IPS-NIHi11 (cell line): ENCODE results near the gene SHISAL1.

ENCODE experiments used
- DNase-seq: peaks from one replicate; pipeline ENCODE4 v3.0.0; 2012; ENCODE audit warnings: mixed read lengths, low spot score

Gene SHISAL1

DNA sequence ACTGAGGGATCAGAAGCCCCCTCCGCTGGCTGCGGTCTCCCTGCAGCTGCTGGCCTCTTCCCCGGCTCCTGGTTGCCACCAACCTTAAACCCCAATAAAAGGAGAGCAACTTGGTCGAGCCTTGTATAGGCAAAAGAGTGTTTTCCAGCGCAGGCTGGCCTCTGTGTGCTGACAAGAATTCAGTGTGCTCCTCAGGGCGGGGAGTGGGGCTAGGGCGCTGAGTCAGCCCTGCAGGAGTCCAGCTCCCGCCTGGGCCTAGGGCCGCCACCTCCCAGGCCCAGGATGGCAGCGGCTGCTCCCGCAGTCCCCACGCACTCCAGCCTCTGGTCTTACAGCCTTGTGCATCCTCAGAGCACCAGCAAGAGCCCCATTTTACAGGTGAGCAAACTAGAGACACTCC lies at the start of gene SHISAL1:
Gene SHISAL1 (minus strand): TSS at position 186 of the 400 bp plus-strand sequence. CDS start 12,006 bp downstream, outside the sequence.
- DNase-seq, result no peak

DNA sequence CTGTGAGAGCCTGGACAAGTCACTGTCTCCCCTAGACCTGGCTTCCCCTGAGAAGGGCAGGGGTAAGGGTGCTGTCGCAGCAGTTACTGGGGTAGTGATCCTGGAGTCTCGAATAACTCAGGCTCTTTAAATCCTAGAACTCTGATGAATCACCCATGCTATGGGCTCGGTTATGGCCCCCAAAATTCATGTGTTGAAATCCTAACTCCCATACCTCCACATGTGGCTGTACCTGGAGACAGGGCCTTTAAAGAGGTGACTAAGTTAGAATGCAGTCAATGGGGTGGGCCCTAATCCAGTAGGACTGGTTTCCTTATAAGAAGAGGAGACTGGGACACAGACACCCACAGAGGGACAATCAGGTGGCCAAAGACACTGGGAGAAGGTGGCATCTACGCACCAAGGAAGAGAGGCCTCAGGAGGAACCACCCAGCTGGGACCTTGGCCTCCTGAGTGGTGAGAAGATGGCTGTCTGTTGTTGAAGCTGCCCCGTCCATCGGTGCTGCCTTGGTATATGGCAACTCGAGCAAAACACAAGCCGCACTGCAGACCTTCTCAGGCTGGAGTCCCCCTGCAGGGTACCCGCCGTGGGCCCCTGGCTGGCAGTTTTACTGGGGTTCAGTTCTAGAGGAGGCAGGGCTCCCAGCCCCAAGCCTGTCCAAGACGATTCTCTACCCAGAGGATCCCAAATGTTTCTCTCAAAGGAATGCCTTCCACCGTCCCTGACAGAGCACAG lies 48.8 kb upstream of the SHISAL1 start:
- no peak for DNase-seq

- DNase-seq, result peak; percentile 60
Measured at GRCh38 chr22:44360668-44361381, 48.1 kb upstream of the SHISAL1 start.

GRCh38 chr22:44360306-44360667 lies 47.5 kb upstream of the SHISAL1 start:
- no peak for DNase-seq

GRCh38 chr22:44359496-44360110 lies 46.9 kb upstream of the SHISAL1 start:
- no peak for DNase-seq

- DNase-seq, result no peak
Measured at GRCh38 chr22:44358709-44359440, 46.1 kb upstream of the SHISAL1 start.

GRCh38 chr22:44357966-44358465 lies 45.3 kb upstream of the SHISAL1 start:
- DNase-seq, result no peak

- peak; percentile 59 for DNase-seq
Measured at GRCh38 chr22:44357296-44357965, 44.7 kb upstream of the SHISAL1 start.

GRCh38 chr22:44355716-44356070 lies 42.9 kb upstream of the SHISAL1 start:
- no peak for DNase-seq

- no peak for DNase-seq
Measured at GRCh38 chr22:44354288-44354687, 41.5 kb upstream of the SHISAL1 start.

DNA sequence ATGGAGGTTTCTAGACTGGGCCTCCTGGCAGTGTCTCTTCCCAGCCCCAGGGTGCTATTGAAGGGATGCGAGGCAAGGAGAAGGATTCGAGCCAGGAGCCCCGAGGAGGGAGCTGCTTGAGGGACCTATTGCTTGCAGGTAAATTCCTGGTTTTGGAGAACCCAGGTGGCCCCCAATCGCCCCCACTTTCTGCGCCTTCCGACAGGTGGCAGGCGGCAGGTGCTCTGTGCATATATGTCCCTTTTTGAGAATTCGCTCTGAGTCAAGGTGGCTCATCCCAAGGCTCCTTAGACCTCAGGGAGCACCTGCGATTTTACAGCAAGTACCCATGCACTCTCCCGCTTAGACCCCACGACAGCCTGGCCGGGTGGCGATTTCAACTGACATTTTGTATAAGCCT lies 40.3 kb upstream of the SHISAL1 start:
- no peak for DNase-seq

GRCh38 chr22:44352378-44353035 lies 39.8 kb upstream of the SHISAL1 start:
- no peak for DNase-seq

DNA sequence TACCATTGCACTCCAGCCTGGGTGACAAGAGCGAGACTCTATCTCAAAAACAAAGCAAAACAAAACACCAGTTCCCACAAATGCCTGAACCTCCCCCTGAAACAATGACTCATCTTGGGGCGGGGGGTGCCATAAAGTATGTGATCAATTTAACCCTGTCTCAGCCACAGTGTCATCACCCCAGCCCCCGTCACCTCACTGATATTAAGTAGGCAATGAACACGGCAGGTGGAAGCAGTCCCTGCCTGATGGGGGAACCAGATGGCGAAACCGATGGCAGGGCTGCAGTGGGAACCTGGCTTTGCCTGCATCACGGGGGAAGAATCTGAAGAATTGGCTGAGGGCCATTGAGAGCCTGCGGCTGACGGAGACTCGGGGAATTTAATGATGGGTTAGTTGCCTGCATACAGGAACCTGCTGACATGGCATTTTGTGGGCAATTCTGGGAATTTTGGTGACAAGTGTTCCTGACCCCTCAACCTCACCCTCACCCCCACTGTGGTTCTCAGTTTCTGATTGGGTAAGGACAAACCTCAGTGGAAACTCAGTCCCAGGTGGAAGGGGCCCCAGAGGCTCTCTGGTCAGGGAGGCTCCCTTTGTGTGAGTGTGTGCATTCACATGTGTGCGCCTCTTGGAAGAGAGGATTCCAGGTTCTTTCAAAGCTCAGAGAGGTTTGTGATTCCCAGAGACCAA lies 39.1 kb upstream of the SHISAL1 start:
- peak; percentile 54 for DNase-seq

- DNase-seq, result no peak
Measured at GRCh38 chr22:44351037-44351436, 38.3 kb upstream of the SHISAL1 start.

GRCh38 chr22:44349594-44349993 lies 36.8 kb upstream of the SHISAL1 start:
- no peak for DNase-seq

- peak; percentile 44 for DNase-seq
Measured at GRCh38 chr22:44348971-44349560, 36.3 kb upstream of the SHISAL1 start.

DNA sequence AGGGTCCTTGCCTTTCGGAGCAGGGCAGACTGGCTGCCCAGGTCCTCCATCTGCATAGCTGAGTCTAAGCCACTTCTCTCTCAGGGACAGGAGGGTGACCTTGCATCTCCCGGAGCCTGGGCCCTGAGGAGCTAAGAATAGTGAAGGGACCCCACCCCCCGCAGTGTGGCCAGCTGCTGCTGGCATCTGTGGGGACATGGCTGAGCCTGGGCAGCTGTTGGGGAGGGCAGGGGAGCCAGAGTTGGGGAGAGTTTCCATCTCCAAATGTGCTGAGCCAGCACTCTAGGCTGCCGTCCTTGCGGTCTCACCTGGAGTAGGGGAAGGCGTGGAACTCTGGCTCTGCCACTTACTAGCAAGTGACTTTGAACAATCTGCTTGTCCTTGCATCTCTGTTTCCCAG lies 34.8 kb upstream of the SHISAL1 start:
- DNase-seq, result no peak

GRCh38 chr22:44347080-44347479 lies 34.3 kb upstream of the SHISAL1 start:
- no peak for DNase-seq

GRCh38 chr22:44345872-44346271 lies 33.1 kb upstream of the SHISAL1 start:
- DNase-seq, result no peak

DNA sequence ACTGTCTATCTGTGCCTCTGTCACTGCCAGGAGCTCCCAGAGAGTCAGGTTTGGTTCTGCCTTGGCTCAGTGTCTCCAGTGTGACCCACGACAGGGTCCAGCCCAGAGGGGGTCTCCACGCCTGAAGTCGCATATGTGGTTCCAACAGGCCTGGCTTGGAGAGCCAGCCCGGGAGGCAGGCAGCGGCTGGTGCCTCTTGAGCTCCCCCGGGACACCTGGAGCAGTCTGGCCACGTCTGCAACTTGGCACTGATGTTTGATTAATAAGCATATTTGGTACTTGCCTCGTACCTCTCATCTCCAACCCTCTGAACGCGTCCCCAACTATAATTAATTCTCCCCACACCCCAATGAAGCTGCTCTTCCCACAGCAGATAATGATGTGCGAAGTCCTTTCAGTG lies 31.7 kb upstream of the SHISAL1 start:
- DNase-seq, result no peak
